GM19463 (cell line): Measurements from ENCODE around the gene THRB.
"Not testable (repeated sequence)": the region's sequence is repeated elsewhere in the genome, so short reads cannot be mapped to it uniquely, and the experiment has no call there.

Experiments
- ATAC-seq: cut with Tn5 transposase; IDR thresholded peaks from one replicate; pipeline ENCODE4 v1.9.1; 2021; ENCODE audit warnings: mild to moderate bottlenecking, moderate library complexity; ENCODE audit not compliant: unreplicated experiment

THRB gene

GRCh38 chr3:24451461-24452099 lies 43.1 kb downstream of the THRB start:
- ATAC-seq: no peak

- no peak for ATAC-seq
Observed at GRCh38 chr3:24450160-24450907, 44.3 kb downstream of the THRB start.

GRCh38 chr3:24447836-24448235 lies 46.8 kb downstream of the THRB start:
- no peak for ATAC-seq

- ATAC-seq: no peak
Observed at GRCh38 chr3:24446032-24446431, 48.6 kb downstream of the THRB start.

- ATAC-seq: no peak
Observed at GRCh38 chr3:24443476-24443875, 51.2 kb downstream of the THRB start.

- no peak for ATAC-seq
Observed at GRCh38 chr3:24440760-24441464, 53.7 kb downstream of the THRB start.

GRCh38 chr3:24439021-24439420 lies 55.6 kb downstream of the THRB start:
- no peak for ATAC-seq

GRCh38 chr3:24437326-24437725 lies 57.3 kb downstream of the THRB start:
- ATAC-seq: no peak

- ATAC-seq: no peak
Observed at GRCh38 chr3:24435584-24435983, 59.1 kb downstream of the THRB start.

GRCh38 chr3:24434651-24435050 lies 60.0 kb downstream of the THRB start:
- no peak for ATAC-seq

GRCh38 chr3:24433838-24434591 lies 60.6 kb downstream of the THRB start:
- ATAC-seq: no peak

GRCh38 chr3:24432989-24433388 lies 61.7 kb downstream of the THRB start:
- no peak for ATAC-seq

GRCh38 chr3:24428481-24428880 lies 66.2 kb downstream of the THRB start:
- ATAC-seq: no peak

- ATAC-seq: no peak
Observed at GRCh38 chr3:24426896-24427295, 67.8 kb downstream of the THRB start.

- not testable (repeated sequence) for ATAC-seq
Observed at GRCh38 chr3:24420829-24421228, 73.8 kb downstream of the THRB start.

GRCh38 chr3:24420224-24420623 lies 74.4 kb downstream of the THRB start:
- ATAC-seq: no peak

- ATAC-seq: no peak
Observed at GRCh38 chr3:24419067-24419791, 75.4 kb downstream of the THRB start.

- no peak for ATAC-seq
Observed at GRCh38 chr3:24417730-24418129, 76.9 kb downstream of the THRB start.

- ATAC-seq: no peak
Observed at GRCh38 chr3:24416224-24416623, 78.4 kb downstream of the THRB start.

- no peak for ATAC-seq
Observed at GRCh38 chr3:24415824-24416223, 78.8 kb downstream of the THRB start.

GRCh38 chr3:24413662-24414061 lies 81.0 kb downstream of the THRB start:
- not testable (repeated sequence) for ATAC-seq
